Stromal cell of bone marrow (primary cell): ENCODE data around the gene NUDT16.
"Not testable (repeated sequence)": the region's sequence is repeated elsewhere in the genome, so short reads cannot be mapped to it uniquely, and the experiment has no call there.

ENCODE experiments used
- DNase-seq: peaks from one replicate; pipeline ENCODE4 v3.0.0-alpha.2; 2012; ENCODE audit warnings: low read depth

The NUDT16 gene

DNA sequence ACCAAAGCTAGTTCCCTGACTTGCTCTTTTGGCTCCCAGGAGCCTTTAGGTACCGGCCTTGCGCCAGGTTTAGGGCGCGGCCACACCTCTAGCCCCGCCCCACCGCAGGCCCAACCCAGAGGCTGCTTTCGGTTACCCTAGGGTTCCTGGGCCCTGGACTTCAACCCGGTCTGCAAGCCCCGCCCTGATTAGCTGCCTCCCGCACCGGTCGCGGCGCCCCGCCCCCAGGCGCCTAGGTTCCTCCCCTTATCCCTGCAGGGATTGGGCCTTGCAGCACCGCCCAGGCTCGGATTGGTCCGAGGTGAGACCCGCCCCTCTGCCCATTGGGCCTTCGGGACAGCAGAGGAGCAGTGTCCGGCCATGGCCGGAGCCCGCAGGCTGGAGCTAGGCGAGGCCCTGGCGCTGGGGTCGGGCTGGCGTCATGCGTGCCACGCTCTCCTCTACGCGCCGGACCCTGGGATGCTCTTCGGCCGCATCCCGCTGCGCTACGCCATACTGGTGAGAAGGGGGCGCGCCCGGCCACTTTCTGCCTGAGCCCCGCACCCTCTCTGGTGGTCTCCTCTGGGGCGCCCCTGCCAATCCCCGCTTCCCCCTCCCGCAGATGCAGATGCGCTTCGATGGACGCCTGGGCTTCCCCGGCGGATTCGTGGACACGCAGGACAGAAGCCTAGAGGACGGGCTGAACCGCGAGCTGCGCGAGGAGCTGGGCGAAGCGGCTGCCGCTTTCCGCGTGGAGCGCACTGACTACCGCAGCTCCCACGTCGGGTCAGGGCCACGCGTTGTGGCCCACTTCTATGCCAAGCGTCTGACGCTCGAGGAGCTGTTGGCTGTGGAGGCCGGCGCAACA is at the start of gene NUDT16:
Gene NUDT16 (plus strand): TSS at position 330 of the 847 bp plus-strand sequence. CDS start 31 bp downstream, at position 361.
- DNase-seq, result peak; percentile 99

DNA sequence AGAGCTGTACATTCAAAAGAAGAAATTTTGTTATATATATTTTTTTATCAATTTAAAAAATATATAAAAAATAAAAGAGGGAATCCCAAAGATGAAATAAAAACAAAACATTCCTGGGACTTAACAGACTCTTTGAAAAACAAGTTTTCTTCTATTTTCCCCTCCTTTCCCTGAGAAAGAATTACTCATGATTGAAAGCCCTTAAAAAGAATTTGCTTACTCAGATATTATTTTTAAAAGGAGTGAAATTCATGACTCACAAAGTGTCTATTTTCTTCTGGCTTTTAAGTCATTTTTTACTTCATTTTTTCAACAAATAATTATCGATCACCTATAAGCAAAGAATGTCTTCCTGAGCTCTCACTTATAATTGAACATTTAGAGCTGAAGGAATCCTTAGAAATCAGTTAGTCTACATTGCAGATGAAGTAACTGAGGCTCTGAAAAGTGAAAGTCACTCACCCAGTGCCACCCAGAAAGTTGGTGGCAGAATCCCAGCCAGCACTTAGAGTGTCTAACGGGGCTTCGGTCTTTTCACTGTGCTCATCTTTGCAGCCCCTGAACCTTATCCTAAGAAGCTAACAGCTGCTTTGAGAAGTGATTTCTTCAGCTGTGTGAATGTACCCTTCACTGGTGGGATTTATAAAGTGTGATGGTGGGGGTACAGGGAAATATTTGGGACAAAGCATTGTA is 42.5 kb upstream of the NUDT16 start:
- DNase-seq, result peak; percentile 6

DNA sequence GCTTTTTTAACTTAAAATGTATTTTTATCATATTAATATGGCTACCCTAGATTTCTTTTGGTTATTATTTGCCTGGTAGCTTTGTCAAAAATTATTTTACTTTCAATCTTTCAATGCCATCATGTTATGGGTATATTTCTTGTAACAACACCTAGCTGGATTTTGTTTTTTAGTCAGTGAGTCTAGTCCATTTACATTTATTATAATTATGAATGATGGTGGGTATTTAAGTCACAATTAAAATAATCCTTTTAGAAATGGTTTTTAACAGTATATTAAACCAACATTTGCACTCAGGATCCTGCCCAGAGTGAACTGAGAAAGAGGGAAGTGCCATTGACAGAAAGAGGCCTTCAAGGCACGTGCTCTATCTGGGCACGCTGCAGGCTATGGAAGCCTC is 39.8 kb upstream of the NUDT16 start:
- no peak for DNase-seq

DNA sequence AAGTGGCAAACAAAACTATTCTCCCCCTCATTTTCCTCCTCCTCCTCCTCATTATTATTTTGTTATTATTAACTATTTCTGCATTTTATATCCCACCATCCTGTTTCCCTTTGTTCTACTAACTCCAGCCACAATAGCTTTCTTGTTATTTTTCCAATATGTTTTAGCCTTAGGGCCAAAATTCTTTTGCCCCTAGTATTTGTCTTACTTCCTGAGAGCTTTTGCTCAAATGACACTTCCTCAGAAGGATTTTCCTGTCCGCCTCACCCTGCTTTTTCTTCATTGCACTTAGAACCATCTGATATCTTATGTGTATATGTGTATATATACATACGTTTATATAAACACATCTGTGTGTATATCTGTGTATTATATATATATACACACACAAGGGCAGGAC is 32.7 kb upstream of the NUDT16 start:
- no peak for DNase-seq

DNA sequence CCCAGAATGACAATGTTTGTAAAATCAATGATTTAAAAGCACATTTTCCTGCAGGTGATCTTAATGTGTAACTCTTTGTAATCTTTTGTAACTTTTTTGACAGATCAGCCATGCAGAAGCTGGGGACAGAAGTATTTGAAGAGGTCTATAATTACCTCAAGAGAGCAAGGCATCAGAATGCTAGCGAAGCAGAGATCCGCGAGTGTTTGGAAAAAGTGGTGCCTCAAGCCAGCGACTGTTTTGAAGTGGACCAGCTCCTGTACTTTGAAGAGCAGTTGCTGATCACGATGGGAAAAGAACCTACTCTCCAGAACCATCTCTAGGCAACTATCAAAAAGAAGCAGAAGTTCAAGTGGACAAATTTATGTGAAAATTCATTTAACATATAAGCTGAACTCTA is 32.1 kb upstream of the NUDT16 start:
- DNase-seq, result no peak

DNA sequence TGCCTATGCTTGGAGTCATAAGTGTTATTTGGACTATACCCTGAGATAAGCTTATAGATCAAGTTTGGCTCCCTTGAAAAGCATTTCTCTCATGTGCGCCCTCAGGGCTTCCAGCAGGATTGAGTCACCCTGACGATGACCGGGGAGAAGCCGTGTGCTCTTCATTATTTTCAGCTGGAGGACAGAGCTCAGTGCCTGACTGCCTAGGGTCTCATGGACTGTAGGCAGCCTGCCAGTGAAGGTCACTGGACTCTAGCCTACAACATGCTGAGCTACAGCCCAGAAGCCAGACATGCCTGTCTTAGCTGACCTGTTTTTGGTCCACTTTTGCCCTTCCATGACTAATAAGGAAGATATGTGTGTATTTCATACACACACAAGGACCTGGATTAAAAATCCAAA is 31.6 kb upstream of the NUDT16 start:
- DNase-seq, result peak; percentile 9

DNA sequence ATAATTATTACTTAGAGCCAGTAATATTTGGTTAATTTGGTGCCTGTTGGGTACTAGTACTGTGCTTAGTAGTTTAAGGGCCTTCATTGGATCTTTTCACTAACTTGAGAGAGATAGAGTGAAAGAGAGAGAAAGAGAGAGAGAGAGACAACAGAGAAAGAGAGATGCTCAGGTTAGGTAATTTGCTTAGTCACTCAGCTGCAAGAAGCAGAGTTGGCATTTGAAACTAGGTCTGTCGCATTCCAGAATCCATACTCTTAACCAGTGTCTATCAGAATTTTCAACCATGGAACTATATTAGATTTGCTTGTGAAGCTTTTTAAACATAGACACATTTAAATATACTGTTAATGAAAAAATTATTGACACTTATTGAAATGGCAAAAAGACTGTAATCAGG is 31.1 kb upstream of the NUDT16 start:
- no peak for DNase-seq

DNA sequence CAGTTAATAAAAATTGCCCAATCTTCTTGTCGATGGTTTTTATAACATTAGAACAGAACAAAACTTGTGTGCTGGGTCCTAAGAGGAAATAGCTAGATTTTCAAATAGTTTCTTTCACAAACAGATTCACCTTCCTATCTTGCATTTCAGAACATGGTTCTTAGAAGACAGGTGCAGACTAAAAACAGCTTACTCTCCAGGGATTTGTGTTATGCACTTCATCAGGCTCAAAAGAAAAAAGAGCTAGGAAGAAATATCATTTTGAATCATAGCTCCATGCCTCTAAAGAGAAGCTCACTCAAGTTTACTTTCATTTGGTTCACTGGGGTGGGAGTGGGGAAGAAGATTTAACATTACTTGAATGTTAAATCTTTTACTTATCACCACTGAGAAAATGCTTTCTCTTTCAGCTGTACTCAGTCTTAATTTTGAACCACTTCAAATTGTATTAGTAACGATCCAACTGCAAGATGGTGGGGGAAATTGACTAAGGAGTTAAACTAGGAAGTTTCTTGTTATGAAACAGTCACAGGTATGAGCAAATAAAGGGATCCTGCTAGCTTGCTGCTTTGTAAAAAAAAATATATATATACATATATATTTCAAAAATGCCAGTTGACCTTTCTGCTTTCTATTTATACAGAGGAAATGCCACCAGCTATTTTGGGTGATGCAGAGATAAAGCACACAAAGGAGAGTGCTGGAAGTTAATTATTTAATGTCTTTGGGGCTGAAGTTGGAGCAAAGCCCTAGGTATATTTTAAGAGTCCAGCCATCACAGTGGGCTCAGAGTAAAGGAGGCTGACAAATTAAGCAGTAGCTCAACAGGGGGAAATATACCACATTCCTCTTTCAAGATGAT is 28.3 kb upstream of the NUDT16 start:
- no peak for DNase-seq

DNA sequence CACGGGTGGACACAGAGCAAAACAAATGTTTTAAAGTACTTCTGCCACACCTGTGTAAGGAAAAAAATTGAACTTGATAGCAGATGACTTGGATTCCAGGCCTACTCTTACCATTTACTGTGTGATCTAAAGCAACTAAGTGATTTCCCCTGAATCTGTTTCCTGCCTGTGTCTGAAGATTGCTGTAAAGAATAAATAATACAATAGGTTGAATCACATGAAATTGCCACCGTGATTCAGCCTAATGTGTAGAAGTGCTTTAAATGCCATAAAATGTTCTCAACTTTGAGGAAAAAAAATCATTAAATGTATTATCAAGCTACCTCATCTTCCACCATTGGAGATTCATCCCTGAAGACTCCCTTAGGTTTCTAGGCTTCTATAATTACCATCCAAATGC is 27.6 kb upstream of the NUDT16 start:
- DNase-seq, result no peak

DNA sequence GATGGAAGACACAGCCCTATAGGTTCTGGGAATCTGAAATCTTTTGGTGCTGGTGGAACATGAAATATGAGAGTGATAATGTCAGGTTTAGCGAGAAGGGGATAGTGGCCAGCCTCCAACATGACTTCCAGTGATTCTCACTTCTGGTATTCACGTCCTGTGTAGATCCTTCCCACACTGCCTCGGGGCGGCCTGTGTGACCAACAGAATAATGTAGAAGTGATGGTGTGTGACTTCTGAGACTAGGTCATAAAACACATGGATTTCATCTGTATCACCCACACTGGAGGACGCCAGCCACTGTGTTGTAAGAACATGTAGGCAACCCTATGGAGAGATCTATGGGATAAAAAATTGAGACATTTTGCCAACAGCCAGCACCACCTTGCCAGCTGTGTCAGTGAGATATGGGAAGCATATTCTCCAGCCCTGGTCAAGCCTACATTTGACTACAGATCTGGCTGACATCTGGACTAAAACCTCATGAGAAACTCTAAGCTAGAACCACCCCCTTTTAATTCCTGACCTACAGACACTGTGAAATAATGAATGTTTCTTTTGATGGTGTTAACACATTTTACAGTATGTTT is 25.5 kb upstream of the NUDT16 start:
- DNase-seq, result no peak

DNA sequence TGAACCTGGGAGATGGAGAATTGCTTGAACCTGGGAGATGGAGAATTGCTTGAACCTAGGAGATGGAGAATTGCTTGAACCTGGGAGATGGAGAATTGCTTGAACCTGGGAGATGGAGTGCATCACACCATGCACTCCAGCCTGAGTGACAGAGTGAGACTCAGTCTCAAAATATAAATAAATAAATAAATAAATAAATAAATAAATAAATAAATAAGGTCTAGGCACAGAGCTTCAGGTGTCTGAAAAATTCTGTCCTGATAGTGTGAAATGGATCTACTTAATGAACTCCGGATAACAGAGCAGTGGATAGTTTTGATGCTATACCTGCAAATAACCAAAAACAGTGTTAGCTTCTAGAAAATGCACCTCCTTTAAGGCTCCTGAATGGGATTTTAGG is 24.3 kb upstream of the NUDT16 start:
- DNase-seq, result no peak

DNA sequence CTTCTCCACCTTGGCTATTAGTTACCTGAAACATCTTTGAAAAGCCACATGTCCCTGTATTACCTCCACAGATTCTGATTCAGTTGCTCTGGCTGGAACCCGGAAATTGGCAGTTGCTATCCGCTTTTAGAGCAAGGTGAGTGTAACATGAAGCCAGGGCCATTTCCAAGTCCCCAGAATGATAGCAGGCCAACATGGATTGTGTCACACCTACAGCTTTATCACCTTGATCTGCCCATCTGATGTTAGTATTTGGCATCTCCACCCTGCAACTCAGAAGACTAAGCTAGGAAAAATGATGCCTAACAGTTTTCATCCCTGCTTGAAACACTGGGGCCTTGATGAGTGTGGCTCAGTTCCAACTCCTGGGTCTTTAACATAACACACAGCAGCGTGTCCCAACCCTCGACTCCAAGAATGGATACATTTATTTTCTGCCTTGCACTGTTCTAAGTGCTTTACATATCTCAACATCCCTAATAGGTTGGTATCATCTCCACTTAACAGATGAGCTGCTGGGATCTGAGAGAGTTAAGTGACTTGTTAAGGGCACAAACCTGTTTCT is 21.3 kb upstream of the NUDT16 start:
- no peak for DNase-seq

DNA sequence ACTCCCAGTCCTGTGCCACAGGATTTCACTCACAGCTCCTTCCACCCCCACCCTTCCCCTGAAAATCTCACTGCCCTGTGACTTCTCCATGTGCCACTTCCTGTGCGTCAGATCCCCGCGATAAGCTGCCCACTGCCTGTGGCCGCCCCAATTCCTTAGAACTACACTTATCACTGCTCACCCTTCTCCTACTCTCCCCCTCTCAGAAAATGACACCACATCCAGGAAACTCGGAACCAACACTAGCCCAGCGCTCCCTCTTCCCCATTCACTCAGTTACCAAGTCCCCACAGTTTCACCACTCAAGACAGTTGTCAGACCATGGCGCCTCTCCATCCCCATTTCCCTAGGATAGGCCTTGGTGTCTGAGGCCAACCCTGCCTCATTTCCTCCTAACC is 20.5 kb upstream of the NUDT16 start:
- not testable (repeated sequence) for DNase-seq

DNA sequence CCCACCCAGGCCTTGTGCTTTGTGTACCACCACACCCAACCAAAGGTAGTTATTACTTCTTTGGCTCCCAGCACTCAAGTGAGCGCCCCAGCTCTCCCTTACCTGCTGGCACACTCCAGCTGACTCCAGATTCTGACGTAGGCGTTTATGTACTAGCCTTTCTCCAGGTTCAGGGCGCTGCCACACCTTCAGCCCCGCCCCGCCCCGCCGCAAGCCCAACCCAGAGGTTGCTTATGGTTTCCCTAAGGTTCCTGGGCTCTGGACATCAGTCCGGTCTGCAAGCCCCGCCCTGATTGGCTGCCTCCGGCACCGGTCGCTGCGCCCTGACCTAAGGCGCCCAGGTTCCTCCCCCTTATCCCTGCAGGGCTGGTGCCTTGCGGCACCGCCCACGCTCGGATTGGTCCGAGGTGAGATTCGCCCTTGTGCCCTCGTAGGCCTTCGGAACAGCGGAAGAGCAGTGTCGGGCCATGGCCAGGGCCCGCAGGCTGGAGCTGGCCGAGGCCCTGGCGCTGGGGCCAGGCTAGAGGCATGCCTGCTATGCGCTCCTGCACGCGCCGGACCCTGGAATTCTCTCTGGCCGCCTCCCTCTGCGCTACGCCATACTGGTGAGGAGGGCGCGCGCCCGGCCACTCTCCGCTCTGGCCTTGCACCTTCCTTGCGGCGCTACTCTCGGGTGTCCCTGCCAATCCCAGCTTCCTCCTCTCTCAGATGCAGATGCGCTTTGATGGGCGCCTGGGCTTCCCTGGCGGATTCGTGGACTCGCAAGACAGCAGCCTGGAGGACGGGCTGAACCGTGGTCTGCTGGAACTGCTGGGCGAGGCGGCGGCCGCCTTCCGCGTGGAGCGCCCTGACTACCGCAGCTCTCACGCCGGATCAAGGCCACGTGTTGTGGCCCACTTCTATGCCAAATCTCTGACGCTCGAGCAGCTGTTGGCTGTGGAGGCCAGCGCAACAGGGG is 19.8 kb upstream of the NUDT16 start:
- no peak for DNase-seq

DNA sequence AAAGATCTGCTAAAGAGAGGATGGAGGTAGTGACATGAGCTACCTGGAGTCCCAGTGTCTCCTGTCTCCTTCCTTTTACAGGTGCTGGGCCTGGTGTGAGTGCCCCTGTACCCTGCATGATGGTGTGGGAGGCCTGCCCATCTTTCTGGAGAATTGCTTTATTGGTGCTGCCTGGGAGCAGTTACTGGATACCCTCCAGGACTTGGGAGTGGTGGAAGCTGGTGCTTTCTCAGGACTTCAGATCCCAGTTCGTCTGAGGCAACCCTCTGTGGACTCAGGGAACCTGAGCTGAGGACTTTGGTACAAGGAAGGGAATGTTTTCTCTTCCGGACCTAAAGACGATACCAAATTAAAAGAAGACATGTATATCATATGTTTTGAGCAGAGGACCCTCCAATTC is 18.3 kb upstream of the NUDT16 start:
- DNase-seq, result no peak

DNA sequence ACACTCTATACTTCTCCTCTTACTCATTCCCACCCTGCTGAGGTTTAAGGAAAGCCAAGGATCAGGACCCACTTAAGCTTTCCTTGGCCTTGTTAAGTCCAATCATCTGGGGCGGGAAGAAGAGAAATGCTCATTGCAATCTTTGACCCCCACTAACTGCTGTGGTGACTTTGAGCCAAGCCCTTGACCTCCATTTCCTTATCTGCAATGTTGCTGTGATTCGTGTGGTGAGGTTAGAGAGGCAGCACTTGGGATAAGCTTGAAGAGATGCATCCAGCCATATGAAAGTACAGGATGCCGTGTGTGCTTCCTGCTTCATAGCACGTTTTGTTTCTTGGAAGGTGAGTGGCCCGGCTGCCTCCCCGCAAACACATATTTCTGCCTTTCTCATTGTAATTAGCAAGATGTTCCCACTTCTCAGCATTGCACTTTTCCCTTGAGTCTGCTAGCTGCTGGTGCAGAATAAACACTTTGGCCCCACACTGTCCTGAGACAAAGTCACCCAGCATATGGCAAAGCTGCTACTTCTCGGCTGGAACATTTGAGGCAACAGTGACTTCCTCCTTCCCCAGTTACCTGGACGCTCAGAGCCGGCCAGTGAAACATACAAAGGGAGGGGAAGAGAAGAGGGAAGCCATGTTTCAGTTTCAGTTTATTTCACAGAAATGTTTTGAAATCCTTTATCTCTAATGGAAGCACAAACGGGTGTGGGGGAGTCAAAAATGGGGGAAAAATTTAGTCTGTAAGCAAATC is 10.5 kb upstream of the NUDT16 start:
- DNase-seq, result no peak

DNA sequence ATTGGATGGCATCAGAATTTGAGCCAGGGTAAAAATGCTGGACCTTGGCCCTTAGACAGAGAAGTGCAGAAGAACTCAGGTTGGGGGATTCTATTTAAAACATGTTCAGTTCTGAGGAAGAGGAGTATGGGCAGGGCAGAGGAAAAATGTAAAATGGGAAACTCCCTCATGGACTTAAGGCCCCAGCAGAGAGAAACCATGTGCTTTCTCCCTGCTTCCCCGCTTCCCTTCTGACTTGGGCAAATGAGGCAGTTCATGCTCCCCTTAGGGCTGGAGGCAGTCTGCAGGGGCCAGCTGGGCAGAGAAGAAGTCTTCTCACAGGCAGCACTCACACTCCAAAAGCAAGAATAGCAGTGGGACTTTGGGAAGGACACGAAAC is 9.9 kb upstream of the NUDT16 start:
- DNase-seq, result no peak

DNA sequence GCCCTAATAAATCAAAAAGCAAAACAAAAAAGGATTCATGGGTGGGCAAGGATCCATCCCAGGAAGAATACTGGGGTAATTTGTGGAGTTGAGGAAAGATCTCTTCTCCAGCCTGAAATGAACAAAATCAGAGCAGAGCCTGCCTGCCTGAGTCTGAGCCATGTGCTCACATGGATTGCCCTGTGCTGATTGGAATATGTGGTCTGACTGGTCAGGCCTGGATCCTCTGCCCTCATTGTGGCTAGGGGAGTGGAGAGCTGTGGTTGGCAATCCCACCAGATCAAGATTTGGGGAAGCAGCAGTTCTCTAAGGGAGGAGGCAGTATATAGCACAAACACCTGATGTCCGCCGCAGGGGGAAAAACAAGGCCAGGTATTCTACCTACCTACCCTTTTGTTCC is 6.8 kb upstream of the NUDT16 start:
- DNase-seq, result no peak

DNA sequence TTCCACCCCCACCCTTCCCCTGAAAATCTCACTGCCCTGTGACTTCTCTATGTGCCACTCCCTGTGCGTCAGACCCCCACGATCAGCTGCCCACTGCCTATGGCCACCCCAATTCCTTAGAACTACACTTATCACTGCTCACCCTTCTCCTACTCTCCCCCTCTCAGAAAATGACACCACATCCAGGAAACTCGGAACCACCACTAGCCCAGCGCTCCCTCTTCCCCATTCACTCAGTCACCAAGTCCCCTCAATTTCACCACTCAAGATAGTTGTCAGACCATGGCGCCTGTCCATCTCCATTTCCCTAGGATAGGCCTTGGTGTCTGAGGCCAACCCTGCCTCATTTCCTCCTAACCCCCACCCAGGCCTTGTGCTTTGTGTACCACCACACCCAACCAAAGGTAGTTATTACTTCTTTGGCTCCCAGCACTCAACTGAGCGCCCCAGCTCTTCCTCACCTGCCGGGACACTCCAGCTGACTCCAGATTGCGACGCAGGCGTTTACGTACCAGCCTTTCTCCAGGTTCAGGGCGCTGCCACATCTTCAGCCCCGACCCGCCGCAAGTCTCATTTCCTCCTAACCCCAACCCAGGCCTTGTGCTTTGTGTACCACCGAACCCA is 641 bp upstream of the NUDT16 start:
- DNase-seq, result not testable (repeated sequence)
